Measurements from ENCODE around the gene RPL28. TPM values are rescaled to one million over a fixed set of nuclear protein-coding genes. Genes with fewer than 3 reads are reported as not detected.

Gene RPL28
- total and polyA plus RNA-seq, 2 of the 13 experiments (the other 11 are each of a cell fraction or from before 2014, with no cell fraction given): 105 to 420 TPM

DNA sequence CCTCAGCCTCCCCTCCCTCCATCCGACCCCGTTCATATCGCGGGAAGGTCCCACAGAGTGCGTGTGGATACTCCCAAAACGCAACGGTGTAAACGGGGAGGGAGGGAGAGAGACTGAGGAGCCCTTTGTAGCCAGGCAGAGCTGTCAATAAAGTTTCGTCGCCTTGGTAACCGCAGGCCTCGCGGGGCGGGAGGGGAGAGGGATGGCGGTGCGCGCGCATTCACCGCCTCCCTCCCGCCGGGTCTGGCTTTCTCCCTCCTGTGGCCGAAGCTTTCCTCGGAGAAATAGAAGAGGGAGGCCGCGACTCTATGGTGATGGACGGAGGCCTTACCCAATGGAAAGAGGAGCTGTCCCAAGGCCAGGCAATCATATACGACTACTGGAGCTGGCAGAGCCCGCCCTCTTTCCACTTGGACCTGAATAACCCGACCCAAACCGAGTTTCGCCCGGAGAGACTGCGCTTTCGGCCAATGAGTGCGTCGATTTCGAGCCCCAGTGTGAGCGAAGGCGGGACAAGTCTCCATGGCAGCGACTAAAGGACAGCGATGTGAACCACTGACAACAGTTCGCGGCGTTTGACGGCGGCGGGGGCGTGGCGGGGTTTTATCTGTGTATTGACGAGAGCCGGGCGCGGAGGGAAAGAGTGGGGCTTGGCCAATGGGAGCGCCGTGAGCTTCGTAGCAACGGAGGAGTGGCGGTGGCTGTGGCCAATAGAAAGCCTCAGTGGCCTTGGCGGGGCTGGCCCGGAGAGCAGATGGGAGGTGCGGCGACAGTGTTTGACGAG, 46.4 kb upstream of the RPL28 start, which contains the start of gene KMT5C (continued):
- TF ChIP-seq AGO1 (IDR thresholded peaks at IDR 0.05; ENCODE audit: low read depth, low read length, poor library complexity, severe bottlenecking) (no peak), ZNF749 (CRISPR knock-in tag; IDR thresholded peaks at IDR 0.05; ENCODE audit: borderline replicate concordance) (no peak), CHD4 (IDR thresholded peaks at IDR 0.05; ENCODE audit: borderline replicate concordance, low read length) (no peak), CAMTA2 (CRISPR knock-in tag; IDR thresholded peaks at IDR 0.05; ENCODE audit: borderline replicate concordance) (no peak), ZNF660 (CRISPR knock-in tag; IDR thresholded peaks at IDR 0.05; ENCODE audit: borderline replicate concordance, low read depth) (no peak), ZNF83 (CRISPR knock-in tag; IDR thresholded peaks at IDR 0.05; ENCODE audit: borderline replicate concordance) (no peak), MAFF (IDR thresholded peaks at IDR 0.05; ENCODE audit: low read depth, low read length) (no peak), ELF3 (CRISPR knock-in tag; IDR thresholded peaks at IDR 0.05) (0 out of 2 replicates have a peak, but pooled peaks have one; percentile 13), SRY (CRISPR knock-in tag; IDR thresholded peaks at IDR 0.05) (no peak), PTBP1 (IDR thresholded peaks at IDR 0.05; ENCODE audit: low read depth, low read length, poor library complexity, severe bottlenecking) (no peak), HMG20A (CRISPR knock-in tag; IDR thresholded peaks at IDR 0.05; ENCODE audit: borderline replicate concordance) (peak; percentile 11; the same call in 1 of the 2 replicates), SP5 (CRISPR knock-in tag; IDR thresholded peaks at IDR 0.05; ENCODE audit: borderline replicate concordance, low read depth) (peak; percentile 57; the same call in 1 of the 2 replicates), ZBTB42 (CRISPR knock-in tag; IDR thresholded peaks at IDR 0.05) (no peak), RELA (CRISPR knock-in tag; IDR thresholded peaks at IDR 0.05) (no peak), ZNF75D (CRISPR knock-in tag; IDR thresholded peaks at IDR 0.05; ENCODE audit: borderline replicate concordance) (no peak), SOX6 (IDR thresholded peaks at IDR 0.05) (no peak), SOX6 (CRISPR knock-in tag; IDR thresholded peaks at IDR 0.05) (peak; percentile 47), ISL2 (CRISPR knock-in tag; IDR thresholded peaks at IDR 0.05) (no peak), NR3C1 (CRISPR knock-in tag; IDR thresholded peaks at IDR 0.05) (no peak), GZF1 (CRISPR knock-in tag; IDR thresholded peaks at IDR 0.05) (no peak), NR1H2 (CRISPR knock-in tag; IDR thresholded peaks at IDR 0.05; ENCODE audit: borderline replicate concordance, low read depth) (no peak), HDAC6 (IDR thresholded peaks at IDR 0.05; ENCODE audit: low read depth, low read length) (no peak), SP4 (CRISPR knock-in tag; IDR thresholded peaks at IDR 0.05) (peak; percentile 93), KAT8 (CRISPR knock-in tag; IDR thresholded peaks at IDR 0.05) (peak; percentile 52), PPARG (CRISPR knock-in tag; conservative IDR thresholded peaks at IDR 0.05) (no peak), REL (CRISPR knock-in tag; conservative IDR thresholded peaks at IDR 0.05) (no peak), PCBP2 (optimal IDR thresholded peaks at IDR 0.05; ENCODE audit: low read depth, low read length, poor library complexity, severe bottlenecking) (no peak), MLLT10 (CRISPR knock-in tag; IDR thresholded peaks at IDR 0.05) (no peak), STAT5B (CRISPR knock-in tag; IDR thresholded peaks at IDR 0.05) (no peak), ZNF30 (CRISPR knock-in tag; IDR thresholded peaks at IDR 0.05) (no peak), CEBPB (IDR thresholded peaks at IDR 0.05; ENCODE audit: borderline replicate concordance, low read depth, low read length) (no peak)
- TF ChIP-seq, protein P1, sequence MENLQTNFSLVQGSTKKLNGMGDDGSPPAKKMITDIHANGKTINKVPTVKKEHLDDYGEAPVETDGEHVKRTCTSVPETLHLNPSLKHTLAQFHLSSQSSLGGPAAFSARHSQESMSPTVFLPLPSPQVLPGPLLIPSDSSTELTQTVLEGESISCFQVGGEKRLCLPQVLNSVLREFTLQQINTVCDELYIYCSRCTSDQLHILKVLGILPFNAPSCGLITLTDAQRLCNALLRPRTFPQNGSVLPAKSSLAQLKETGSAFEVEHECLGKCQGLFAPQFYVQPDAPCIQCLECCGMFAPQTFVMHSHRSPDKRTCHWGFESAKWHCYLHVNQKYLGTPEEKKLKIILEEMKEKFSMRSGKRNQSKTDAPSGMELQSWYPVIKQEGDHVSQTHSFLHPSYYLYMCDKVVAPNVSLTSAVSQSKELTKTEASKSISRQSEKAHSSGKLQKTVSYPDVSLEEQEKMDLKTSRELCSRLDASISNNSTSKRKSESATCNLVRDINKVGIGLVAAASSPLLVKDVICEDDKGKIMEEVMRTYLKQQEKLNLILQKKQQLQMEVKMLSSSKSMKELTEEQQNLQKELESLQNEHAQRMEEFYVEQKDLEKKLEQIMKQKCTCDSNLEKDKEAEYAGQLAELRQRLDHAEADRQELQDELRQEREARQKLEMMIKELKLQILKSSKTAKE (CRISPR knock-in tag; IDR thresholded peaks at IDR 0.05; ENCODE audit: borderline replicate concordance): no peak

All from HepG2 (cell line).